Left cardiac atrium (tissue), 4 donors: Measurements from ENCODE around the gene KYNU. TPM values are rescaled to one million over a fixed set of nuclear protein-coding genes. Genes with fewer than 3 reads are reported as not detected.
"Not testable (repeated sequence)": the region's sequence is repeated elsewhere in the genome, so short reads cannot be mapped to it uniquely, and the experiment has no call there.

Experiments
- ATAC-seq, 2 donors: fragments of 200-7000 bp; cut with Tn5 transposase; one replicate each; pipeline ENCODE4 v1.9.1; 2020; ENCODE audit warnings: mild to moderate bottlenecking in 2 of 2, moderate library complexity in 2 of 2
- DNase-seq: peaks from one replicate; pipeline ENCODE4 v3.0.0-alpha.2; 2020
- intact Hi-C, 2 donors: fragments of 100-400 bp; cut with DNase I; formaldehyde crosslinking; loops; one replicate each; pipeline versions ENCODE4 v1.14.1 to v1.15.1; 2022 to 2023
- total RNA-seq, 2 donors: library from RNA; stranded (reverse); fragmentation: NEBNext Ultra II Directional; extraction: Animal tissue kit (Norgen Biotek cat#: 25700); gene quantifications; one replicate each; pipeline ENCODE4 v1.2.1, GENCODE V29; 2021
- donor health status: DM: no; HTN: yes; CAD: no.
- donor health status: DM: no; HTN: yes; CAD: no; lungs with severe emphysema.
- donor health status: DM: yes; HTN: yes; CAD: no.
- donor health status: Dilated cardiomyopathy.

The KYNU gene
- total RNA-seq, 2 donors from 2014 or later, result 2.1 to 3.8 TPM

DNA sequence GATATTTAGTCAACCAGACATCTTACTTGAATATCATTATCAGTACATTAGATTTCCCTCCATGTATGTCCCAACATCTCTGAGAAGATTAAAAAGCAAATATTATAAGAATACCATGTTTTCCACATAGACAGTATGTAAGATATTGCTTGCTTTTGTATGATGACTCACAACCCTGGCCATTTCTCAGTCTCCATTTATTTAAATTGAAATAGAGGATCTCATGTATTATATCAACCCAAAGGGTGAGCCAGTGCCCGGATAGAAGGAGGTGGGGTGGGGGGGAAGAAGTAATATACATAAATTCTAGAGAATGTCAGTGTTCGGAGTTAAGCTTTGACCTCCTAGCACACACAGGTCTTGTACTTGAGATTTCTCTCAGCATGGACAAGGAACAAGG, 109.6 kb downstream of the KYNU start:
- ATAC-seq, result no peak
- intact Hi-C loops, result loop anchor here in 1 of 2 donors (10.0 kb wide), 1 partner anchor 302 kb away; no protein-coding TSS in a partner anchor
- no peak for DNase-seq

DNA sequence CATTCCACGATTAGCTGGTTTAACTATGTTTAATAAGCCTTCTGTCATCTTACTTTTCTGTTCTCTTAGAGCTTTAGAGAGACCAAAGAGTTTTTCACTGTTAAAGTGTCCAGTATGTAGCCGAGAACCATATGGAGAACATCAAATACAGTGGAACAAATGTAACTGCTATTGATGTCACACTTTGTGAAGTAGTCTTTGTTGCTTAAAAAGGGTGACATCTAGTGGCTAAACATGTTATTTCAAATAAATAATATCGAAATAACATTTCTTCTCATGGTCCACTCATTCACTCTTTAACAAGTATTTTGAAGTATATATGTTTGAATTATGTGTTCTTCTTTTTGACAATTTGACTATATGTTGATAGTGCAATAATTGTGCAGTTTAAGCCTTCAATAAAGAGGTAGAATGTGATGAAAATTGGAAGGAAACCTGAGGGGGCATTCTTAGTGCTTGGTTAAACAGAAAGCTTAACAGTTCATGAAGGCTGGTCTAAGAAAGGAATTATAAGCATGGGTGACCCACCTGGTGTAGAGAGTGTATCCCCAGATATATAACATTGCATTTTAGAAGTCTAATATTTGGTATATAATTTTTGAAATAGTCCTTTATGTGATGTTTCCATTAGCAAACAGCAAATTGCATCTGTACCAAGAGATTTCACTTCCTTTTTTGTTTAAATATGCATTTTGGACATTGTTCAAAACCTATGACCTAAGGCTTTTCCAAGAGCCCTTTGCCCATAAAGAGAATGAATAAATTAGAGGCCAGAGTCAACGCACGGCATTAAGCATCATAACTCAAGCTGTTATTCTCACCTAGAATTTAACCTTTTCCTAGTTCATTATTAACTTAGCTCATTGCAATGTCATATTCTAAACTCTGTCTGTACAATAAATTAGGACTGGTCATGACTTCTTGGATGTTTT, 112.1 kb downstream of the KYNU start:
- intact Hi-C loops, result loop anchor here in 1 of 2 donors (10.0 kb wide), 1 partner anchor 305 kb away; no protein-coding TSS in a partner anchor
- ATAC-seq (no peak), DNase-seq (no peak)

DNA sequence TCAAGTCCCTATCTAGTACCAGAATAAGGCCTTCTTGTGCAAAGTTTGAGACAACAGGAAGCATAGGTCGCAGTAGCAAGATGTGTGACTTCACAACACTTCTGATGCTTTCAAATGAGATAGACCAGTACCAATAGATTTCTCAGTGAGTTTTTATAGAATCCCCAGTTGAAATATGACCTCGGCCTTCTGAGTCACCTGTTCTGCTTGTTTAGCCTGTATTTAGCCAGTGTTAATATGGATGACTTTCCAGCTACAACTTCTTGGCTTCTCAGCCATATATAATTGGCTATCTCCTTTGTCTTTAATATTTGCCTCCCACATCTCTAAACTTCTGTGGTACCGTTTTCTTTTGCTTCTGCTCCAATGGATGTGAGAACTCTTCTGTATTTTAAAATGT, 113.8 kb downstream of the KYNU start:
- intact Hi-C loops, result no loop called here
- ATAC-seq (no peak), DNase-seq (no peak)

DNA sequence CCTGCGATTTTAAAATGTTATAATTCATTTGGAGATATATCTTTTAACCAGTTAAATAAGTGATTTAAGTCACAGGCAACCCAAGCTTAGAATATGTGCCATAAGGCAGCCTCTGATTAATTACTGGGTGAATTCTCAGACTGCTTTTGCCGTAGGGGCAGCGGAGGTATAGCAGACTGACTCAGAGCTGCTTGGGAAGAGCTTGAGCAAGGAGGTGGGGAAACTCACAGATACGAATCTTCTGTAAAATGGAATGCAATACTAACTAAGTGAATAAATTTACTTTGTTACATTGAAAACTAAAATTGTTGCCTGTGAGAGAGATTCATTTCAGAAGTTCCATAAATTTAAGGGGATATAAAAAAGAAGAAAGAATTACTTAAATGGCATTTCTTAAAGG, 115.4 kb downstream of the KYNU start:
- ATAC-seq (no peak), DNase-seq (no peak)
- intact Hi-C loops, result no loop called here

DNA sequence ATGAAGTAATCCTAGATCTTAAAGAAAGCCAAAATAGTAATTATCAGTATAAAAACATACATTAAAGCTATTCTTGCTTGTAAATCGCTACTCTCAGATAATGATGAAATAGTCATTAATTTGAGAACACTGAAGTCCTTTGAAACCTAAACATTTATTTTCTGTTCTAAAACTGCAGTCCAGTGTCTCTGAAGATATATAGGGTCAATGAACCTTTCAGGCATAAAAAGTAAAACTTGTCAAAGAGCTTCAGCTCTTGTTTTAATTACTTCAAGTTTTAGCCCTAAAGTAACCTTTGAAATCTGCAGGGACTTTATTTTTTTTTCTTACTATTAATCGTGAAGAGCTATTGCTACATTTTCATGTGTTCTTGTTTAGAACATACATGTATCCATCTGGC, 116.3 kb downstream of the KYNU start:
- intact Hi-C loops, result no loop called here
- ATAC-seq (no peak), DNase-seq (no peak)

DNA sequence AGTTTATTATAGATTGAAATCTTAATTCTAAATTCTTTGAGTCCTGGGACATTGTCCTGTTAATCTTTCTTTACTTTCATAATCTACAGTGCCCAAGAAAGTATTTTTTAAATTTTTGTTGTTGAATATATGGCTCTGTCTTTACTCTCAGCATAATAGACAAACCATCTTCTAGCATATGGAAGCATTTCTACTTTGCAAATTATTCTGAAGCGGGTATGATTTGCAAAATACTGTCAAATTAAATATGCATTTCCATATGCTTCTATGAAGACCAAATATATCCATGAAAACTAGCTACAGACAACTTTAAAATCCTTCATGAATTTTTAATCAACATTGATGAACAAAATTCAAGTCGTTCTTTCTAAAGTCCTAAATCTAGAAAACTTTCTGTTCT, 117.2 kb downstream of the KYNU start:
- intact Hi-C loops, result no loop called here
- ATAC-seq (no peak), DNase-seq (no peak)

DNA sequence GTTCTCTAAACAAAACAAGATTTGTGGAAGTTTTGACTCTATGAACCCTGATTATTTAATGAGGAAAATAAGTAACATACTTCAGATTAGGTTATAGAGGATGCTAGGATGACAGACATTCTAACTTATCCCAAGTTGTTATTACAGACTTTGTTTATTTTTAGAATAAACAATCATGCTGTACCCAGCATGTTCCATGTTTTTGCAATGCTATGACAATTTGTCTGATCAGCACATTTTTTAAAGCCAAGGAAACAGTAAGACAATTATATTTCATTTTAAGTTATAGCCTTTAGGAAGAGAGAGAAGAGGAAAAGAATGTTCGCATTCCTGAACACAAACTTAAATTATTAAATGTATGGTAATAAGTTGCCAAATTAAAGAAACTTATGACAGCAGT, 119.8 kb downstream of the KYNU start:
- intact Hi-C loops, result no loop called here
- ATAC-seq, result no peak

DNA sequence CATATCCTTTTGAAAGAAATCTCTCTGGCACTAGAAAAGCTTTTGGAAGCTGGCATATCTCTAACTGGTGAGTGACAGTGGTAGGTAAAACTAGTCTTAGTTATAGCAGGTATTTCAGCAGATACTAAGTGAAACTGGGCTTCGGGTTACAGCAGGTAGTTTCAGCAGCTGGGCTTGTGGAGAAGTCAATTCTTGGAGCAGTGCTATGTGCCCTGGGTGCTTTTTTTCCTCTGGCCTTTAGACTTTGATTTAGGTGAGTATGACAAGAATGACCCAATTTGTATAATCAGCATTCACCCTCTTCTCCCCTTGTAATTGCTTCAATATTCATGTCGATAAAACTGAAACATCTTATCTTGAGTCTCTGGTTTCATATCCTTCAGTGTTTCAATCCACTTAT, 123.1 kb downstream of the KYNU start:
- DNase-seq, result no peak
- intact Hi-C loops, result no loop called here
- ATAC-seq, result no peak

More for the DNA sequence above, 119.8 kb downstream of the KYNU start:
- DNase-seq, result no peak

DNA sequence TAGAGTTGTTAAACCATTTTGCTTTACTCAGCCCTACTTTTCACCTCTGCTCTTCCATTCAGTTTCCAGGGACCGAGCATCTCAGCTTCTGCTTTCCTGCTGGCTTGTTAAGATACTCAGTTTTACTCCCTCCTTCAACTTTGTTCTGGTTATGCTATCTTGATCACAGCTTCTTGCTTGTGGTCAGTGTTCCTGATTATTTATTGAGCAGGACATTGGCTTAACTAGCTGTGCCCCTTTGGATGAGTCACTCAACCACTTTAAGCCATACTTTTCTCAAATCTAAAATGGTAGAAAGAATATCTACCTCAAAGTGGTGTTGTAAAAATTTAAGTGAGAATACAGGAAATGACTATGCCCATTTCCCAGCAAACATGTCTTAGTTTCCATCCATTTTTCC, 124.0 kb downstream of the KYNU start:
- intact Hi-C loops, result no loop called here
- no peak for DNase-seq
- ATAC-seq, result no peak

DNA sequence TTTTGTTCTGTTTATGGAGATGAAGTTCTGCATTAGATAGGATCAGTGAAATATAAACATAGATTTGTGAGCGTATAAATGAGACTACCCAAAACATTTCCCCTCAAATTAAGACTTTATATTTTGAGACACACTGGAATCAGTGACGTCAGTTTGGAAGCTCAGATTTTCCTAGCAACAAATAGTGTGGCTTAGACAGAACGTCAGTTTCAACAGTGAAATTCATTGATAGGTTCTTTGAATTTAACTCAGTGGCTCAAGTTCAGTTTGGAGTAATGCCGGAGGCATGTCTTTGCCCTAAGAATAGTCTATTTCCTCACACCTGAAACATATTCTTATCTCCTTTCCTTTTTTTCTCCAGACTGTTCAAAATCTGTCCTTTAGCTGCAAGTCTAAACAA, 138.2 kb downstream of the KYNU start:
- intact Hi-C loops, result no loop called here
- ATAC-seq (no peak), DNase-seq (no peak)

DNA sequence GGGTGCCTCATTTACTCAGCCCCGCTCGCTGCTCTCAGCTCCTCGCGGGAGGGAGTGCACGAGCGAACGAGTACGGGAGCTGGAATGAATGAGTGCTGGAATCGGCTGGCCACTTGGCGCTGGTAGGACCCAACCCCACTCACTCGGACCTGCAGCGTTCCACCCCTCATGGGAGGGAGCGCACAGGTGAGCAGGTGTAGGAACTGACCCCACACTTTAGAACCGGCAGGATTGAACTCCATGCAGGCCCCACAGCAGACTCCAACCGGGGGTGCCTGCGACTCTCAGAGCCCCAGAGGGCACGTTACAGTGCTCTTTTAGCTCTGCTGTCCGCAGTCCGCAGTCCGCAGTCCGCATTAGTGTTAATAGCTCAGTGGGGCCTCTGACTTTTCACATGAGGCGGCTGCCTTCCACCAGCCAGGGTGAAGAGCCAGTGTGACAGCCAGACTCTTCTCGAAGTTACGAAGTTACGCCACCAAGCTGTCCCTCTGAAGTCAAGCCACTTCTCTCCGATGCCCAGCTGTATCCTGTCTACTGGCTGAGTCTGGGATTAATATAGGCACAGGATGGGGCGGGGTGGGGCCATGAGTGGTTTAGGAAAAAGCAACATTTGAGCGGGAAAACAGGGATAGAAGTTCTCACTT, 149.1 kb downstream of the KYNU start:
- peak in 1 of 2 donors; percentile 67 for ATAC-seq
- peak; percentile 17 for DNase-seq
- intact Hi-C loops, result no loop called here

DNA sequence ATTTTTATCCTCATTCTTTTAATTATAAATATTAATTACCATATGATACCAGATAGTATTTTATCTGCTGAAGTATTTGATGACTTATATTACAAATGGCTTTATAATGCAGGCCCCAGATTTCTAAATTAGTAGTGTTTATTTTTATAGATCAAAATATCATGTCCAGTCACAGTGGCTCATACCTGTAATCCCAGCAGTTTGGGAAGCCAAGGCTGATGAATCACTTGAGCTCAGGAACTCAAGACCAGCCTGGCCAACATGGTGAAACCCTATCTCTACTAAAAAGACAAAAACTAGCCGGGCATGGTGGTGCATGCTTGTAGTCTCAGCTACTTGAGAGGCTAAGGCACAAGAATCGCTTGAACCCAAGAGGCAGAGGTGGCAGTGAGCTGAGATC, 151.7 kb downstream of the KYNU start:
- intact Hi-C loops, result no loop called here
- DNase-seq, result no peak
- ATAC-seq, result no peak

DNA sequence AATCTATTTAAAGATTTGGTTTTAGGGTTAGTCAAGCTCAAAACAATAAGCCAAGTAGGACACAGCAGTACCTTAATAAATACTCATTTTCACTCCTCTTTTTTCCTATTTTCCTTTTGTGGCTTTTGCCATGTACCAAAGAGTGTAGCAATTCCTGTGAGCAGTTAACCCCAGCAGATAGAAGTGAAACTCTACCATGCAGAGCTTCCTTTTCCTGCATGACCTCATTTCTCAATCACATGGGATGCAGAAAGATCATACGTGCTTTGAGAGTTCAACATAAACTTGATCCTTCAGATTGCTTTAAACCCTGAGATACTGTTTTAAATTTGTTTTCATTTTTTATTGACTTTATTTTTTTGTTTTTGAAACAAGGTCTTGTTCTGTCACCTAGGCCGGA, 152.7 kb downstream of the KYNU start:
- DNase-seq, result no peak
- intact Hi-C loops, result loop anchor here in 1 of 2 donors (10.0 kb wide), 1 partner anchor 225 kb away; no protein-coding TSS in a partner anchor
- peak in 1 of 2 donors; percentile 51 for ATAC-seq

DNA sequence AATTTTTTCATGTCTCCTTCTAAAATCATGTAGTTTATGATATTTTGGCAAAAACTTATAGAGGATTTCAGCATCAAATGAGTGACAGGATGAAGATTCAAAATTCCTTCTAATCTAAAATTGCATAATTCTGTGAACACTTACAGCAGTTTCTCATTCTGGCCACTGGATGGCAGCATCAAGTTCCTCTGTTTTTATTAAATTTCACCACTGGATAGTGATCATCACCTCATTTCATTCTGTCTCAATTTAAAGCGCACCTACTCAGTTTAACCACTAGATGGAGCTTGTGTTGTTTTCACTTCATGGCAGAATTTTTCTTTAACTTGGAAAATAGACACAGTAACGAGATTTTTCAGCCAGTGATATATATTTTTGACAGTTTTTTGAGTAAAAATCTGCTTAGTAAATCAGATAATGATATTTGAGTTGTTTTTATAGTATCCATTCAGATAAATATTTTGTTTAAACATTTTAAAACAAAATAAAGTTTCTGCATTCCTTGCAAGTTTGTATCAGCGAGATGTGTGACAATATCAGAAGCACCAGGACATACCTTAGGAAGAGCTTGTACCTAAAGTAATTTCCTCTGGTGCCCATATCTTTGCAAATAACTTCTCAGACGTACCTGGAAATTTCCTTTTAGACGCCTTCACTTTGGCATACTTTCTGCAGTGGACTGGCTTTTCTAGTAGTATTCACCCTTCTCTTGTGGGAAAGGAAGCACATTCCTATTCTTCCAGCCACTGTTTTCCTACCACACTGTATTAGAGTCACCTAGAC, 157.0 kb downstream of the KYNU start:
- ATAC-seq (peak; percentile 76 to 77), DNase-seq (peak; percentile 37)
- intact Hi-C loops, result loop anchor here in 1 of 2 donors (10.0 kb wide), 1 partner anchor 220 kb away; no protein-coding TSS in a partner anchor

DNA sequence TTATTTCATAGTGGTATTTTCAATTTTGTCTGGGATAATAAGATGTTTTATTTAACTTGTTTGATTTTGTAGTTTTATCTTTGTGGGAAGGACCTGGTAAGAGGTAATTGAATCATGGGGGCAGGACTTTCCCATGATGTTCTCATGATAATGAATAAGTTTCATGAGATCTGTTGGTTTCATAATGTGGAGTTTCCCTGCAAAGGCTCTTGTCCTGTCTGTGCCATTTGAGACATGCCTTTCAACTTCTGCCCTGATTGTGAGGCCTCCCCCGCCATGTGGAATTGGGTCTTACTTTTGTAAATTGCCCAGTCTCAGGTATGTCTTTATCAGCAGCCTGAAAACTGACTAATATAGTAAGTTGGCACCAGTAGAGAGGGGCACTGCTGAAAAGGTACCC, 174.0 kb downstream of the KYNU start:
- no peak for ATAC-seq
- intact Hi-C loops, result no loop called here
- DNase-seq, result no peak

DNA sequence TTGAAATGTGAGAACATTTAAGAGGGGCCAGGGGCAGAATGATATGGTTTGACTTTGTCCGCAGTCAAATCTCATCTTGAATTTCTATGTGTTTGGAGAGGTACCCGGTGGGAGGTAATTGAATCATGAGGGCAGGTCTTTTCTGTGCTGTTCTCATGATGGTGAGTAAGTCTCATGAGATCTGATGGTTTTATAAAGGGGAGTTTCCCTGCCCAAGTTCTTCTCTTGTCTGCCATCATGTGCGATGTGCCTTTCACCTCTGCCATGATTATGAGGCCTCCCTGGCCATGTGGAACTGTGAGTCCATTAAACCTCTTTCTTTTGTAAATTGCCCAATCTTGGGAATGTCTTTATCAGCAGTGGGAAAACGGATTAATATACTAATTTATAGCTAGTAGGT, 176.0 kb downstream of the KYNU start:
- ATAC-seq, intact Hi-C loops, DNase-seq: not testable (repeated sequence)

DNA sequence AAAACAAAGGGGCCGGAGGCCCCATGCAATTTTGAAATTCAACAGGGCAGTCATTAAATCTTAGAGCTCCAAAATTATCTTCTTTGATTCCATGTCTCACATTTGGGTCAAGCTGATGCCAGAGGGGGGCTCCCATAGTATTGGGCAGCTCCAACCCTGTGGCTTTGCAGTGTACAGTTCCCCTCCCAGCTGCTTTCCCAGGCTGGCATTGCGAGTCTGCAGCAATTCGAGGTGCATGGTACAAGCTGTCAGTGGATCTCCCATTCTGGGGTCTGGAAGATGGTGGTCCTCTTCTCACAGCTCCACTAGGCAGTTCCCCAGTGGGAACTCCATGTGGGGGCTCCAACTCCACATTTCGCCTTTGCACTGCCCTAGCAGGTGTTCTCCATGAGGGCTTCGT, 179.1 kb downstream of the KYNU start:
- intact Hi-C loops, result no loop called here
- ATAC-seq, result no peak
- DNase-seq, result no peak

DNA sequence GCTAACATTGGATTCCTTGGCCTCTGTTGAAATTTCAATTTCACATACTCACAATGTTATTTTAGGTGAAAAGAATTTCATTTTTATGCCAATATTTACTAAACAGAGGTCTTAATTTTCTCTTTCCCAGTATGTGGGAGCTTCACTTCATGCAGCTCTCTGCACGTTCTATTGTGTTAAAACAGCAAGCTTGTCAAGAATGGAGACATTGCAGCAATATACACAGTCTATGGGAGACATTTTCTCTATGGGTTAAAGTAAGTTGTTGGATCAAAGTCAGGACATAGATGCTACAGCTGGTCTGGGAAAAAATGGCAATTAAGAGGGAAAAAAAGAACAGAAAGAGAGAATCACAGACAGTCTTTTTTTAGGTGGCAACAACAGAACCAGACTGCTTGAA, 181.4 kb downstream of the KYNU start:
- ATAC-seq, result no peak
- intact Hi-C loops, result no loop called here
- no peak for DNase-seq

DNA sequence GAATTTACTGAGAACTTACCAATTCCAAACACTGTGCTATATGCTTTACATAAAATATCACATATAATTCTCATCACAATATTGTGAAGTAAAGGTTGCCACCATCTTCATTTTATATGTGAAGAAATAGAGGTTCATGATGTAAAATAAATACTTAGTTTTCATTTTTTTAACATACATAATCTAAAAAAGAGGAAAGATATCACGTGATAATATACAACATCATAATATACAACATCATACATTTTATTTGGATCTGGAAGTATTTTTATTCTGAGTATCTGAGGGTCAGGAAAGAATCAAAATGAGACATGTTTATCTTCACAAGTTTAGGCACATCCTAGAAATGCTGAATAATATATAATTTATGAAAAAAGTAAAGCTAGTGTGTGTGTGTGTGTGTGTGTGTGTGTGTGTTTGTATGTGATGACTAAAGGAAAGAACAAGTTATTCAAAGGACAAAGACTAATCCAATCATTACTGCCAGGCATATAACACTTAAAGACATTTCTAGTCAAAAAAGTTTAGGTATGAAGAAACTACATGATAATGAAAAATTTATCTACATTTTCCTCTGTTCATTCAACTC, 186.2 kb downstream of the KYNU start:
- DNase-seq (no peak), ATAC-seq (no peak)
- intact Hi-C loops, result no loop called here
